SU-DHL-6 (cell line): ENCODE data around the gene SLC16A12.

Experiments used
- EZH2phosphoT487 ChIP-seq: fragments of 200-600 bp; sonication (generic), shearing (Covaris generic); conservative IDR thresholded peaks from 2 replicates; pipeline ENCODE4 v1.6.1; 2018; ENCODE audit warnings: mild to moderate bottlenecking, antibody characterized with exemption, low read length, moderate library complexity, mixed read lengths
- TF ChIP-seq, protein P1 (sequence below): fragments of 200-600 bp; sonication (generic); IDR thresholded peaks from one replicate; pipeline ENCODE4 v1.5.1; 2017; ENCODE audit warnings: antibody characterized with exemption, mild to moderate bottlenecking, low read length, moderate library complexity; ENCODE audit not compliant: insufficient read depth, poor library complexity, severe bottlenecking

DNA sequence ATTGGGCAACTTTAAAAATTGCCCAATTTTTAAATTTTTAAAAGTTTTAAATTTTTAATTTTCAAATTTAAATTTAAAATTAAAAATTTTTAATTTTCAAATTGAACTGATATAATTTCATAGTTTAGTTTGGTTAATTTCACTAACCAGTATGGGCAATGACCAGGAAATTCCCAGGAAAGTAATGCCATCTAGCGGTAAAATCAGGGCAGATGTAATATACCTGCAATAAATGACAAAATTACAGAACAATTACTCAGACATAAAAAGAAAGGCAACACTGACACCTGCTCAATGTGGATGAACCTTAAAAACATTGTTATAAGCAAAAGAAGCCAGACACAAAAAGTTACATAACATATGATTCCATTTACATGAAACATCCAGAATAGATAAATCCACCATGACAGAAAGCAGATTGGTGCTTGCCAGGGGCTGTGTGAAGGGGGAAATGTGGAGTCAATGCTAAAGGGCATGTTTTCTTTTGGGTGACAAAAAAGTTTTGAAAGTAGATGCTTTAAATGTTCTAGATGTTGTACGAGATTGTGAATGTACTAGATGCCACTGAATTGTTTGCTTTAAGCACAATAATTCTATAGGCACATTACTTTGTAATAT is 28.6 kb upstream of the SLC16A12 start:
- TF ChIP-seq, protein P1, sequence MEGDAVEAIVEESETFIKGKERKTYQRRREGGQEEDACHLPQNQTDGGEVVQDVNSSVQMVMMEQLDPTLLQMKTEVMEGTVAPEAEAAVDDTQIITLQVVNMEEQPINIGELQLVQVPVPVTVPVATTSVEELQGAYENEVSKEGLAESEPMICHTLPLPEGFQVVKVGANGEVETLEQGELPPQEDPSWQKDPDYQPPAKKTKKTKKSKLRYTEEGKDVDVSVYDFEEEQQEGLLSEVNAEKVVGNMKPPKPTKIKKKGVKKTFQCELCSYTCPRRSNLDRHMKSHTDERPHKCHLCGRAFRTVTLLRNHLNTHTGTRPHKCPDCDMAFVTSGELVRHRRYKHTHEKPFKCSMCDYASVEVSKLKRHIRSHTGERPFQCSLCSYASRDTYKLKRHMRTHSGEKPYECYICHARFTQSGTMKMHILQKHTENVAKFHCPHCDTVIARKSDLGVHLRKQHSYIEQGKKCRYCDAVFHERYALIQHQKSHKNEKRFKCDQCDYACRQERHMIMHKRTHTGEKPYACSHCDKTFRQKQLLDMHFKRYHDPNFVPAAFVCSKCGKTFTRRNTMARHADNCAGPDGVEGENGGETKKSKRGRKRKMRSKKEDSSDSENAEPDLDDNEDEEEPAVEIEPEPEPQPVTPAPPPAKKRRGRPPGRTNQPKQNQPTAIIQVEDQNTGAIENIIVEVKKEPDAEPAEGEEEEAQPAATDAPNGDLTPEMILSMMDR, result peak; percentile 71
- no peak for TF ChIP-seq EZH2phosphoT487
